HCT116 (cell line): Measurements from ENCODE around the gene CCDC183. TPM values are rescaled to one million over a fixed set of nuclear protein-coding genes. Genes with fewer than 3 reads are reported as not detected.

ENCODE experiments used
- ATAC-seq: fragments of 200-7000 bp; cut with Tn5 transposase; 2 replicates; pipeline ENCODE4 v1.9.1; 2020; ENCODE audit warnings: mild to moderate bottlenecking, moderate library complexity
- BruUV-seq: library from RNA; stranded (reverse); fragments of 400-500 nt; replicated peaks from 2 replicates; lab custom pipeline; 2021; lab: Mats Ljungman, UMichigan
- CTCF ChIA-PET: fragments of 300-600 bp; sonication (Branson Sonifier 250); formaldehyde crosslinking; loops from one replicate; lab custom pipeline; 2021; ENCODE audit warnings: antibody characterized with exemption; lab: Charles Lee
- POLR2A ChIA-PET: fragments of 300-600, 350-600 bp; sonication (Branson Sonifier 250); formaldehyde crosslinking; loops from one replicate; lab custom pipeline; 2021; ENCODE audit warnings: antibody characterized with exemption; lab: Charles Lee
- RAD21 ChIA-PET, 2 experiments: fragments of 300-600 bp; sonication (Branson Sonifier 250); formaldehyde crosslinking; loops; one replicate each; lab custom pipeline; 2023; ENCODE audit warnings: low total read pairs in 2 of 2; ENCODE audit not compliant: uncharacterized antibody in 2 of 2, unreplicated experiment in 2 of 2, low non-redundant PET in 1 of 2; lab: Charles Lee
- DNase-seq: peaks from one replicate; pipeline ENCODE4 v3.0.0-alpha.2; 2010; ENCODE audit warnings: low read depth, low spot score
- H2AFZ ChIP-seq: fragments of 200-600 bp; shearing (Covaris generic), sonication (generic); 2 replicates; pipeline ENCODE4 v1.6.1; 2017; ENCODE audit warnings: low read depth, mixed run types, mixed read lengths, antibody characterized with exemption, low read length; ENCODE audit not compliant: poor library complexity, severe bottlenecking
- H3K27ac ChIP-seq: 2 replicates; pipeline ENCODE4 v1.5.1; 2012; ENCODE audit warnings: low read depth, low read length
- H3K27me3 ChIP-seq: fragments of 200-600 bp; sonication (generic); 2 replicates; pipeline ENCODE4 v1.6.1; 2016; ENCODE audit warnings: mixed run types, low read length, mixed read lengths; ENCODE audit not compliant: insufficient read depth
- H3K36me3 ChIP-seq, 2 experiments: fragments of 200-500 bp in 1 of 2; fragments of 200-600 bp in 1 of 2; sonication (Bioruptor generic) in 1 of 2; sonication (generic) in 1 of 2; 2 replicates each; pipeline versions ENCODE4 v1.5.1 to v1.6.1; 2014 to 2016; ENCODE audit warnings: low read length in 2 of 2, inconsistent platforms in 1 of 2, mixed read lengths in 1 of 2, mixed run types in 1 of 2; ENCODE audit not compliant: insufficient read depth in 2 of 2, control insufficient read depth in 1 of 2
- H3K4me1 ChIP-seq, 2 experiments: fragments of 200-600 bp in 1 of 2; sonication (generic) in 1 of 2; 2 replicates each; pipeline versions ENCODE4 v1.5.1 to v1.6.1; 2012 to 2017; ENCODE audit warnings: low read length in 2 of 2, inconsistent platforms in 1 of 2, mild to moderate bottlenecking in 1 of 2, mixed read lengths in 1 of 2, mixed run types in 1 of 2, moderate library complexity in 1 of 2; ENCODE audit not compliant: insufficient read depth in 2 of 2, control insufficient read depth in 1 of 2
- H3K4me2 ChIP-seq: fragments of 200-600 bp; sonication (generic); 2 replicates; pipeline ENCODE4 v1.6.1; 2017; ENCODE audit warnings: mixed run types, low read length, mixed read lengths
- H3K4me3 ChIP-seq, 2 experiments: fragments of 200-600 bp in 1 of 2; sonication (generic) in 1 of 2; replicated peaks in 1 of 2; 2 replicates each; pipeline ENCODE4 v1.5.1; 2011 to 2016; ENCODE audit warnings: low read length in 2 of 2, control low read depth in 1 of 2, low read depth in 1 of 2, mild to moderate bottlenecking in 1 of 2, mixed read lengths in 1 of 2, mixed run types in 1 of 2
- H3K79me2 ChIP-seq: fragments of 200-600 bp; sonication (generic); 2 replicates; pipeline ENCODE4 v1.6.1; 2017; ENCODE audit warnings: mild to moderate bottlenecking, mixed run types, low read length, moderate library complexity, mixed read lengths; ENCODE audit not compliant: insufficient read depth
- H3K9ac ChIP-seq: fragments of 200-600 bp; sonication (generic); 2 replicates; pipeline ENCODE4 v1.6.1; 2016; ENCODE audit warnings: low read length, mixed read lengths
- H3K9me2 ChIP-seq: fragments of 200-600 bp; sonication (generic), shearing (Covaris generic); 2 replicates; pipeline ENCODE4 v1.6.1; 2017; ENCODE audit warnings: mixed run types, mild to moderate bottlenecking, moderate library complexity; ENCODE audit not compliant: insufficient read depth
- H3K9me3 ChIP-seq, 2 experiments: fragments of 200-500 bp in 1 of 2; fragments of 200-600 bp in 1 of 2; sonication (Bioruptor generic) in 1 of 2; sonication (generic) in 1 of 2; 2 replicates each; pipeline ENCODE4 v1.6.1; 2014 to 2017; ENCODE audit warnings: low read length in 2 of 2, mixed read lengths in 2 of 2, inconsistent platforms in 1 of 2, low read depth in 1 of 2, mild to moderate bottlenecking in 1 of 2, mixed run types in 1 of 2, moderate library complexity in 1 of 2; ENCODE audit not compliant: control insufficient read depth in 1 of 2, insufficient read depth in 1 of 2
- H4K20me1 ChIP-seq: fragments of 200-600 bp; sonication (generic), shearing (Covaris generic); 2 replicates; pipeline ENCODE4 v1.6.1; 2017; ENCODE audit warnings: mixed run types, mild to moderate bottlenecking, moderate library complexity; ENCODE audit not compliant: insufficient read depth
- ATF3 ChIP-seq: IDR thresholded peaks from 2 replicates; pipeline ENCODE4 v1.6.1; 2012
- EZH2 ChIP-seq: fragments of 200-600 bp; sonication (generic); IDR thresholded peaks from 2 replicates; pipeline ENCODE4 v1.6.1; 2017; ENCODE audit warnings: antibody characterized with exemption, mixed run types
- MAX ChIP-seq: IDR thresholded peaks from 2 replicates; pipeline ENCODE4 v1.6.1; 2012
- POLR2A ChIP-seq: IDR thresholded peaks from 2 replicates; pipeline ENCODE4 v1.7.0; 2011; ENCODE audit warnings: borderline replicate concordance; ENCODE audit not compliant: insufficient read depth, insufficient read length; ENCODE audit errors: extremely low read depth
- RAD21 ChIP-seq: IDR thresholded peaks from 2 replicates; pipeline ENCODE4 v1.6.1; 2012; ENCODE audit warnings: low read depth, mild to moderate bottlenecking
- SIN3A ChIP-seq: IDR thresholded peaks from 2 replicates; pipeline ENCODE4 v1.6.1; 2012; ENCODE audit warnings: low read depth
- TCF7L2 ChIP-seq: IDR thresholded peaks from 2 replicates; pipeline ENCODE4 v1.7.0; 2011; ENCODE audit warnings: borderline replicate concordance, inconsistent platforms; ENCODE audit not compliant: insufficient read depth, insufficient read length; ENCODE audit errors: extremely low read depth
- YY1 ChIP-seq: IDR thresholded peaks from 2 replicates; pipeline ENCODE4 v1.6.1; 2011; ENCODE audit warnings: low read length, low read depth, moderate library complexity, mild to moderate bottlenecking; ENCODE audit not compliant: insufficient replicate concordance; ENCODE audit errors: extremely low read depth
- ZNF274 ChIP-seq: fragments of 200-500 bp; sonication (Bioruptor generic); IDR thresholded peaks from 2 replicates; pipeline ENCODE4 v1.6.1; 2014; ENCODE audit warnings: mild to moderate bottlenecking, low read depth, low read length, inconsistent platforms
- intact Hi-C: fragments of 100-400 bp; cut with micrococcal nuclease; formaldehyde crosslinking; loops from 2 replicates; pipeline ENCODE4 v1.10.0; 2022
- total RNA-seq: library from RNA; stranded (reverse); gene quantifications from one replicate; pipeline ENCODE4 v1.2.1, GENCODE V29; 2021; ENCODE audit not compliant: unreplicated experiment
- TF ChIP-seq, protein P1 (sequence below): IDR thresholded peaks from 2 replicates; pipeline ENCODE4 v1.6.1; 2011; ENCODE audit warnings: mild to moderate bottlenecking, low read length, moderate library complexity; ENCODE audit not compliant: insufficient replicate concordance; ENCODE audit errors: extremely low read depth
- TF ChIP-seq, protein P2 (sequence below): IDR thresholded peaks from 2 replicates; pipeline ENCODE4 v1.6.1; 2012; ENCODE audit warnings: low read depth

The CCDC183 gene
- total RNA-seq, 1 experiment from 2014 or later: 2.8 TPM

- CTCF ChIA-PET: no interaction called here
- H3K9me2 ChIP-seq: no peaks in the 10 kb centered on the region
- H3K4me3 ChIP-seq: no peak overlapping the region
- H3K4me1 ChIP-seq: no peaks in the 10 kb centered on the region
- H3K36me3 ChIP-seq: peaks cover 0 to 8% of the 10 kb centered on the region in 2 experiments; a peak in 3 of 4 replicates
- no peak overlapping the region for H2AFZ ChIP-seq
- H3K9ac ChIP-seq: no peak overlapping the region
- no TSS peak for BruUV-seq
- intact Hi-C loops: no loop called here
- TF ChIP-seq RAD21 (no peak), ATF3 (no peak), SIN3A (no peak), YY1 (no peak), TCF7L2 (no peak), EZH2 (no peak), MAX (no peak), POLR2A (no peak), ZNF274 (no peak)
- TF ChIP-seq, protein P1, sequence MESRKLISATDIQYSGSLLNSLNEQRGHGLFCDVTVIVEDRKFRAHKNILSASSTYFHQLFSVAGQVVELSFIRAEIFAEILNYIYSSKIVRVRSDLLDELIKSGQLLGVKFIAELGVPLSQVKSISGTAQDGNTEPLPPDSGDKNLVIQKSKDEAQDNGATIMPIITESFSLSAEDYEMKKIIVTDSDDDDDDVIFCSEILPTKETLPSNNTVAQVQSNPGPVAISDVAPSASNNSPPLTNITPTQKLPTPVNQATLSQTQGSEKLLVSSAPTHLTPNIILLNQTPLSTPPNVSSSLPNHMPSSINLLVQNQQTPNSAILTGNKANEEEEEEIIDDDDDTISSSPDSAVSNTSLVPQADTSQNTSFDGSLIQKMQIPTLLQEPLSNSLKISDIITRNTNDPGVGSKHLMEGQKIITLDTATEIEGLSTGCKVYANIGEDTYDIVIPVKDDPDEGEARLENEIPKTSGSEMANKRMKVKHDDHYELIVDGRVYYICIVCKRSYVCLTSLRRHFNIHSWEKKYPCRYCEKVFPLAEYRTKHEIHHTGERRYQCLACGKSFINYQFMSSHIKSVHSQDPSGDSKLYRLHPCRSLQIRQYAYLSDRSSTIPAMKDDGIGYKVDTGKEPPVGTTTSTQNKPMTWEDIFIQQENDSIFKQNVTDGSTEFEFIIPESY: no peak
- TF ChIP-seq, protein P2, sequence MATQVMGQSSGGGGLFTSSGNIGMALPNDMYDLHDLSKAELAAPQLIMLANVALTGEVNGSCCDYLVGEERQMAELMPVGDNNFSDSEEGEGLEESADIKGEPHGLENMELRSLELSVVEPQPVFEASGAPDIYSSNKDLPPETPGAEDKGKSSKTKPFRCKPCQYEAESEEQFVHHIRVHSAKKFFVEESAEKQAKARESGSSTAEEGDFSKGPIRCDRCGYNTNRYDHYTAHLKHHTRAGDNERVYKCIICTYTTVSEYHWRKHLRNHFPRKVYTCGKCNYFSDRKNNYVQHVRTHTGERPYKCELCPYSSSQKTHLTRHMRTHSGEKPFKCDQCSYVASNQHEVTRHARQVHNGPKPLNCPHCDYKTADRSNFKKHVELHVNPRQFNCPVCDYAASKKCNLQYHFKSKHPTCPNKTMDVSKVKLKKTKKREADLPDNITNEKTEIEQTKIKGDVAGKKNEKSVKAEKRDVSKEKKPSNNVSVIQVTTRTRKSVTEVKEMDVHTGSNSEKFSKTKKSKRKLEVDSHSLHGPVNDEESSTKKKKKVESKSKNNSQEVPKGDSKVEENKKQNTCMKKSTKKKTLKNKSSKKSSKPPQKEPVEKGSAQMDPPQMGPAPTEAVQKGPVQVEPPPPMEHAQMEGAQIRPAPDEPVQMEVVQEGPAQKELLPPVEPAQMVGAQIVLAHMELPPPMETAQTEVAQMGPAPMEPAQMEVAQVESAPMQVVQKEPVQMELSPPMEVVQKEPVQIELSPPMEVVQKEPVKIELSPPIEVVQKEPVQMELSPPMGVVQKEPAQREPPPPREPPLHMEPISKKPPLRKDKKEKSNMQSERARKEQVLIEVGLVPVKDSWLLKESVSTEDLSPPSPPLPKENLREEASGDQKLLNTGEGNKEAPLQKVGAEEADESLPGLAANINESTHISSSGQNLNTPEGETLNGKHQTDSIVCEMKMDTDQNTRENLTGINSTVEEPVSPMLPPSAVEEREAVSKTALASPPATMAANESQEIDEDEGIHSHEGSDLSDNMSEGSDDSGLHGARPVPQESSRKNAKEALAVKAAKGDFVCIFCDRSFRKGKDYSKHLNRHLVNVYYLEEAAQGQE: no peak
- POLR2A ChIA-PET: no interaction called here
- H3K79me2 ChIP-seq: peaks cover 6% of the 10 kb centered on the region; the same call in 1 of the 2 replicates
- H3K4me2 ChIP-seq: no peak overlapping the region
- no peak for ATAC-seq
- H3K27me3 ChIP-seq: no peaks in the 10 kb centered on the region
- DNase-seq: no peak
- no peaks in the 10 kb centered on the region for H3K9me3 ChIP-seq
- H4K20me1 ChIP-seq: no peaks in the 10 kb centered on the region
- H3K27ac ChIP-seq: no peak overlapping the region
- RAD21 ChIA-PET: no interaction called here
Measured at GRCh38 chr9:136821826-136822544, 25.8 kb downstream of the CCDC183 start.
